NCI-H82 treated with DMSO at 0.1 percent for 48 hours (cell line): Measurements from ENCODE around the gene PYGO2.

Experiments
- DNase-seq: peaks from one replicate; lab custom pipeline; 2025; ENCODE audit not compliant: unreplicated experiment; lab: John Stamatoyannopoulos, UW

Gene PYGO2

DNA sequence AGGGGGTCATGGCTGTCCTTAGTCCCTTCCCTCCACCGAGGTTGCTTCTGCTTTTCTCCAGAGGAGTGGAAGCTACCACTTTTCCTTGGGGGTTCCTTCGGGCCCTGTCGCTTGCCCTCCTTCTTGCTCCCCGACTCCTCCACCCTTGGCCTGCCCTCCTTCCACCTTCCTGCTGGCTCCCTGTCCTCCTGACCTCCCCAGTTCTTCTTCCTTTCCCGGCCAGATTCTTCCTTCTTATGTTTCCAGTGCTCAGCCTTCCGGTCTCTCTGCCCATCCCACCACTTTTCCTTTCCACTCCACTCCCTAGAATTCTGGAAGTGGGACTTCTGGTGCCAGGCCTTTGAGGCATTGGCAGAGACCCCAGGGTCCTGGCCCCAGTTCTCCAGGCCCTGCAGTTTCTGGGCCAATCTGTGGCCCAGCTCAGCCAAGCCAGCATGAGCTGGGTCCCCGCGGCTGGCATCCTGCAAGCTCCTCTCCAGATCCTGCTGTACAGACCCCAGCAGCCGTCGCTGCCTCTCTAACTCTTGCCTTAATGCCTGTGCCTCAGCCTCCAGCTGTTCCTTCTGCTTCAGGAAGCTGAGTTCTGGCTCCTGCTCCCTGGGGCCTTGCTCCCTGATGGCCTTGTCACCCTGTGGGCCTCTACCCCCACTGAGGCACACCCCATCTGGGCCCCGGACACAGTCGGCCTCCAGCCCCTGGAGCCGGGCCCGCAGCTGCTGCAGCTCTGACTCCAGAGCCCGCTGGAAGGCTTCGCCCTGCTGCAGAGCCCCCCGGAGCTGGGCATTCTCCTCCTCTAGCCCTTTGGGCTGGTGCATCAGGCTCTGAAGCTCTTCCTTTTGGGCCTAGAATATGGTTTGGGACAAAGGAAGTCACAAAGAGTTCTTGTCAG, 15.4 kb downstream of the PYGO2 start:
- no peak for DNase-seq

DNA sequence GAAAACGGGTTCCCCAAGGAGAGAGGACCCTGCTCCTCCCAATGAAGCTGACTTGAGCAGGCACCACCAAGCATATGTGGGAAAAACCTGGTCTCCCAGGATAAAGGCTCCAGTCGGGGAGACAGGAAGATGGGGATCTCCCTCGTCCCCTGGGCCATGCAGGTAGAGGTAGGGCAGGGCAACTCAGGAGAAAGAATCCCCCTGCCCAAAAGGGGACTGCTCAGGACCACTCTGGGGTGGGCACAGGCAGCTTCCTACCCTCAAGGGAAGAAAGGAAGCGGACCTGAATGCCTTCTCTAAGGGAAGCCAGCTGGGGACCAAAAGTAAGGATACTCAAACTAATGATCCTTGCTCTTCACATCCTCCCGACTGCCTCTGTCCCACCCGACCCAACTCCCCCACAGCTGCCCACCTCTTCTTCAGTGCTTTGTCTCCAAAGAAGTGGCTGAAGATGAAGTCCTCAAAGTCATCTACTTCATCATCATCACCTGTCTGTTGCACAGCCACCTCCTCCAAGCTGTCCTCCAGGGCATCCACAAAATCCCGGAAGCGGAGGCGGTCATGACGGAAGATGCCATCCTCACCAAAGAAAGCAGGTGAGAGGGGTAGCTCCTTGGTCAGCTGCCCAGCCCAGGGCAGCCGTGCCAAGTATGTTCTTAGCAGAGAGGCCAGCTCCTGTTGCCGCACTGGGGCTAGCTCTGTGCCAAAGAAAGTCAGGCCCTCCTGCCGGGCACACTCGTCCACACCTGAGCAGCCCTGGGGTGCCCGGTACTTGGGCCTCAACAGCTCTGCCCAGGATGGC, 16.2 kb downstream of the PYGO2 start:
- DNase-seq: no peak

DNA sequence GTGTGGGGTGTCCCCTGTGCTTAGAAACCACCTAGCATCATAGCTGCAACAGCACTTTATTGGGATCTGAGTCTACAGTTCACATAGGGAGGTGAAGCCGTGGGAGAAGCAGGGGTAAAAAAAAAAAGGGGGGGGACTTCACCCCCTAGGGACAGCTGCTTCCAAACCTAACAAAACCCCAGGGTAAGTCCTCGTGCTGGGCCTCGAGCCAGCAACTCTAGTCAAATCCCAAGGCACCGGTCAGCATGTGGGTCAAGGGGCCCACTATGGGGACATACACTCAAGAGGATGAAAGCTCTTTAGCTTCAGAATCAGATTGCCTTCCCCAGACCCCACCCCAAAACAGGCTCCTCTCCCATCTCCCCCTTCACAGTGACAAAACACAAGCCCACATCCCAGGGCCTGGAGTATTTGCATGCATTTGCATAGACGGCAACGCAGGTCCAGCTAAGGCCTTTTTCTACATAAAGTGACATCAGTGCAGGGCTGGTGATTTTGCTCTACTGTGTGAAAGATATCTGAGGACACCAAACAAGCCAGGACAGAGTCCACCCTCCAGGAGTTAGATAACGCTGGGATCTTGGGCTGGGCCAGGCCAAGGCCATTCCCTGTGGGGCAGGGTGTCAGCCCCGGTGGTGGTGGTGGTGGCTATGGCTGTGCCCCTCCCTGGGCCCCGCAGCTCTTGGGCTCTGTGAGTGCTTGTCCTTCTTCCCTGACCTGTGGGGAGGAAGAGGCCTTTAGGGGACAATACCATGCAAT, 17.0 kb downstream of the PYGO2 start:
- DNase-seq: no peak

DNA sequence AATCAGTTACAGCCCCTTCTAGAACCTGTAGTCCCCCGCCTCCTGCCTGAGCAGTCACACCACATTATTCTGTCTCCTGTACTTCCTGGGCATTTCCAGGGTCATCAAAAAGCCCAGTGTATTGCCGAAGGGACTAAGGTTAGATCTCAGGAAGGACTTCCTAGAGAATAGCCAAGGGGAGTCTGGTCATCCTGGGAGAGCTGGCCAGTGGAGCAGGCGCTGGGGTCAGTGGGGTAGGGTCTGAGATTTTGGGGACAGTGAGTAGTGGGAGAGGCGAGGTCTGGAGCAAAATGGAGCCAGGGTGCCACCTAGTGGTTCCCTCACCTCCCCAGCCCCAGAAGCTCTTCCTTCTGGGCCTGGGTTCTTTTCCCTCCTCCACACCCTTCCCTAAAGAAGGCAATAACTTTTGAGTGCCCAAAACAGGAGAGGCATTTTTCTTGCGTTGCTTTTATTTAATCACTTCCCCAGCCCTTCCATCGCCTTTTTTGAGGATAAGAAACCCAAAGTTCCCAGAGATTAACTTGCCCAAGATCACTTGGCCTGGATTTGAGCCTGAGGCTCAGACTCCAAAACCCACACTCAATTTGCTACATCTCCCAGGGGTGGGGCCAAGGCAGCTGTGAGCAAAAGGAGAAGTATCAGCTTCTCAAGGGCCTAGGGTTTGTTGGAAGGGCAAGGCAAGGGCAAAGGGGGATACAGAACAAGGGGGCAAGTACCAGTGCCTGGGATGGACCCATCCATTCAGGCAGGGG, 17.8 kb downstream of the PYGO2 start:
- DNase-seq: peak; percentile 38

- DNase-seq: peak; percentile 14
Measured at GRCh38 chr1:154941333-154942013, 20.1 kb downstream of the PYGO2 start.

DNA sequence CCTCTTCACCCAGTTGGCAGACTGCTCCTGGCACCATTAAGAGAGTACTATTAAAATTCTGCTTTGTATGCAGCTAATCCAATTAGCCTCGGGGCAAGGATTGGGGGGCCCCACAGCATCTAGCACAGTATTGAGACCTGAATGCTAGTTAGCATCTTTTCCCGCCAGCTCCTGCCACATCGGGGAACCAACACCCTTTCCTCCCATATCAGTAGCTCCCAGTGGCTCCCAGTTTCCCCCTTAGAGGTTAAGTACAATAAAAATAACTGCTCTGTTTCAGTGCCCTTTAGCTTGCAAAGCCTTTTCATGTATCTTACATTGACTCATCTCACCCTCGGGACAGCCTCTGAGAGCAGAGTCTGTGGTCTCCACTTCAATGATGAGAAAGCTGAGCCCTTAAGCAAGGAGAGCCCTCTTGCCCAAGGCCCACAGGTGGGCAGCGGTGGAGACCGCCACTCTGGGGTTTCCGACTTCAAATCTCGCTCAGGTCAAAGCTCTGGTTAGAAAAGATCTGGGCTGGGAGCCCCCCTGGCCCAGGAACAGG, 20.9 kb downstream of the PYGO2 start:
- peak; percentile 17 for DNase-seq

DNA sequence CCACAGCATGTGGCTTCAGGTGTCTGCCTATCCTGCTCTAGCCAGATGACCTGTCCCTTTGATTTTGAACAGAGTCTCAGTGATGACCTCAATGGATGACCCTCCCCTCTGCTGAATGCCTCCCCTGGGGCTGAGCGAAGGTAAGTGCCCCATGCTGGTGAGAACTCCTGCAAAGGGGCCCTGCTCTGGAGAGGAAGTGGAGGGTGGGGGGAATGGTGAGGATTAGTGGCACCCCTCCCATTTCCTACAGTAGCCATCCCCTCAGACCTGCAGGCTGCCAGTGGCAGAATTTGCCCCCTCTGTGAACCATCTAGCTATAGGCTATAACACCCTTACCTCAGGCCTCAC, 21.4 kb downstream of the PYGO2 start:
- DNase-seq: no peak

DNA sequence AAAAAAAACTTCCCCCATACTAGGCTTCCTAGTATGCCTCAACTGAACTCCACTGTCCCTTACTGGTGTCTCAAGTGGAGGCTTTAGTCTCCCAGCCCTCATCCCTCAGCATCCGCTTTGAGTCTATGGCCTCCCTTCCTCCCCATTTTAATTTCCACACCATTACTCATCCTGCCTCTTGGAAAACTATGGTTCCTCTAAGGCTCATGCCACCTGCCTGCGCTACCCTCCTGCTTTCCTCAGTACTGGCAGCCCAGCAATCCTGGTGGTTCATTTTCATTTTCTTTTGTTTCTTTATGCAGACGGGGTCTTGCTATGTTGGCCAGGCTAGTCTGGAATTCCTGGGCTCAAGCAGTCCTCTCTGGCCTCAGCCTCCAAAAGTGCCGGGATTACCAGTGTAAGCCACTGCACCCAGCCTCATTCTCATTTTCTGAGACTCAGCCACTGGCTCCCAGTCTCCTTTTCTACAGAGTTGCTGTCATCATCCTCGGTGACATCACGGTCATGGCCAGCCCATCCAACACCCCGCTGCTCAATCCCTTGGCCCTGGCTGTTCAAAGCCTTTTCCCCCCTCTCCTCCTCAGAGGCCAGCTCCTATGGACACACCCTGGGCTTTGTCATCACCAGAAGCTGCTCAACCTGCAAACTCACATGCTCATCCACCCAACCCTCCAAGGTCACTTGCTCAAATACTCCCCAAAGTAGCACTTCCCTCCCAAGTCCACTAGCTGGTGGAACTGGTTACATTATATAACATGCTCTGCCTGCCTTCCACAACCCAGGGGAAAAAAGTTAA, 22.8 kb downstream of the PYGO2 start:
- DNase-seq: no peak

GRCh38 chr1:154937988-154938386, 23.6 kb downstream of the PYGO2 start:
- DNase-seq: no peak

- DNase-seq: peak; percentile 93
Measured at GRCh38 chr1:154937085-154937987, 24.2 kb downstream of the PYGO2 start.

DNA sequence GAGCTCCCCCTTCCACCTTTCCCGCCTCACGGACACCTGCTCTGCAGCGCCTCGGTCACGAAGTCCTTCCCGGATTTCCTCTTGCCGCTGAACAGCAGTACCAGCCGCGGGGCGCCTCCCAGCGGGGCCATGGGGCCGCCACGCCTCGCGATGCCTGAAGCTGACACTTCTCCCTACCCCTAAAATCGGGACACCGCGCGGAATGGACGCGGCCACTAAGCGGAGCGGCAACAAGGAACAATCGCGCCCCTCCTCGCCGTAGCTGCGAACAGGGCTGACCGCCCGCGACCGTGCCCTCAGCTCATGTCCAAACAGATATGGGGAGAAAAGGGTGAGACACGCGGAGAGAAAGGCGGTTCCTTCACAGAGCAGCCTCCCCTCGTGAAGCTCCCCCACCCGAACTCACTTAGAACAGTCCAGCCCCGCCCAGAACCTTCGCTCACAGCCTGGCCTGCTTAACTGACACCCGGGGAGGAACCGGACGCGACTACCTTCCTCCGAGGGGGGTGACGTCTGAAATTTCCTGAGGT, 25.0 kb downstream of the PYGO2 start, which contains the start of gene PMVK:
Gene PMVK (minus strand): TSS at position 165 of the 530 bp plus-strand sequence. CDS start 34 bp downstream, at position 131.
- DNase-seq: peak; percentile 93

GRCh38 chr1:154935749-154936554, 25.6 kb downstream of the PYGO2 start:
- DNase-seq: no peak

GRCh38 chr1:154934358-154934948, 27.1 kb downstream of the PYGO2 start:
- DNase-seq: no peak

- DNase-seq: no peak
Measured at GRCh38 chr1:154931940-154932487, 29.6 kb downstream of the PYGO2 start.

- no peak for DNase-seq
Measured at GRCh38 chr1:154926201-154926600, 35.4 kb downstream of the PYGO2 start.
